HG02678 (cell line): ENCODE results near the gene CYBC1.
"Not testable (repeated sequence)": the region's sequence is repeated elsewhere in the genome, so short reads cannot be mapped to it uniquely, and the experiment has no call there.

Experiments used
- ATAC-seq: cut with Tn5 transposase; IDR thresholded peaks from one replicate; pipeline ENCODE4 v1.9.1; 2021; ENCODE audit warnings: mild to moderate bottlenecking, moderate library complexity; ENCODE audit not compliant: unreplicated experiment

CYBC1 gene

DNA sequence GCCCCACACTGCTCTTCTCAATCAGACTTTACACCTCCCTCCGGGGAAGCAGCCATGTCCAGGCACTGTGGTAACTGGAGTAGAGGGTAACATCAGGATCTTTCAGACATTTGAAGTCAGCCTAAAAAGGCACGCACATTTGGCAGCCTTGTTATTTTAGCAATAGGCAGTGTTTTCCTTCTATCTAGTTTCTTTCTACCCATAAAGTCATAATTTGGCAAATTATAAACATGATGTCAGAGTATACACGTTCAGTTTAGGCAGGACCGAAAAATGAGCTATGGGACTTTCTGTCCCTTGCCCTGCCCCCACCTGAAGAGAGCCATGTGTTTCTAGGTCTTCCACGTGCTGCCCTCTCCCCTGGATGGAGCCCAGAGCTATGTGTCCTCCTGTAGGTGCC lies 29.1 kb upstream of the CYBC1 start:
- no peak for ATAC-seq

DNA sequence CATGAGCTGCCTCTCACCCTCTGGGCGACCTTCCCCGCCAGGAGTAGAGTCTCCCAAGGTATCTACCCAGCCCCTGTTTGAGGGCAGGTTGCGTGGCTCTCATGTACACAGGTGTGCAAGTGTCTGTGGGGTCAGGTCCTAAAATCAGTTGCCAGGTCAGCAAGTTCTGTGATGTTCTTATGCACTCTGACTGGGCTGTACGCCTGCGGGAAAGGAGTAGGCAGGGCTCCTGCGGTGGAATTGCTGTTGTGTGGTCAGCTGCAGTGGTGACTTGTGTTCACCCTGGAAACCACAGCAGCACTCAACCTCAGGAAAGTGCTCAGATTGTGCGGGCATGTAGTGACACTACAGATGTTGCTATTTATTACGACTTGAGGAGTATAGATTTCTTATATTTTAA lies 27.4 kb upstream of the CYBC1 start:
- no peak for ATAC-seq

DNA sequence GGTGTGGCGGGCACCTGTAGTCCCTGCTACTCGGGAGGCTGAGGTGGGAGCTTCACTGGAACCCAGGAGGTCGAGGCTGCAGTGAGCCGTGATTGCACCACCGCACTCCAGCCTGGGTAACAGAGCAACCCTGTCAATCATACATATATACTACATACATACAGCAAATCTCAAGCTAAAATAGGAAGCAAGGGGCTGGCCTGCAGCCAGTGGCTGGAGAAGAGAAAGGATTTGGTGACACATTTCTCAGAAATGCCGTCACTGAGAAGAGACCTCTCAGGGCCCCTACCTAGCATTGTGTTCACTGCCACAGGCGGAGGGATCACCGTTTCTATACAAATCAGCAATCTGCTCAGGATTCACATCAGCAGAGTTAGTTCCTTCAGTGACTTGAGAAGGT lies 24.9 kb upstream of the CYBC1 start:
- no peak for ATAC-seq

DNA sequence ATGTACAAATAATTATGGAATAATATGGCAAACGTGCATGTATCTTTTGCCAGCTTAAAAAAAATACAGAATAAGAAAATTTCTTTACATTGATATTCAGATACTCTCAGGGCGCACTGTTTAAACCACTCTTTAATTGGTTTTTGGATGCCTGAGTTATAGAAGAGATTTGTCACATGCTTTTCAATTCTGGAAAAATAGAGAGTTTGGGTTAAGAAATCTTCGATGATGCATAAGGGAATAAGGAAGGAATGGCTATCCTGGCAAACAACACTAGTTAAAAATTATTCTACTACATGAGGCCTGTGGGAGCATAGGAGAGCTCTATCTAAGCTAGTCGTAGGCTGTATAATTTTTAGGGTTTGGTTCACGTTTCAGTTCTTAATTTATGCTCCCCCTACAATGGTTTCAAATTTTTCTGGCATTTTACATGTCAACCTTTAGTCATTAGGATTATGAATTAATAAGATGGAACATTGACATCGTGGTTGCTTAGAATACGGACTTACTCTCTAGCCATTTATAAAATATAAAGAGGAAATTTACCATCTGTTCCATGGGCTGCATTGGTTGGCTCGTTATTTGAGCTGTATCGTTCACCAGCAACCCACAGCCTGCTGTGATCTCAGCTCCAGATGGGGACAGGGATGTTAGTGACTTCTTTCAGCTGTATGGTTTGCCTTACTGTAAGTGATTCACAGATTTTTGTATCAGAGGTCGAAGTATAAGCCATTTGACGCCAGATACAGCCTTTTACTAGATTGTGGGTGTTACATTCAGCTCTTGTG lies 23.9 kb upstream of the CYBC1 start:
- ATAC-seq = no peak

DNA sequence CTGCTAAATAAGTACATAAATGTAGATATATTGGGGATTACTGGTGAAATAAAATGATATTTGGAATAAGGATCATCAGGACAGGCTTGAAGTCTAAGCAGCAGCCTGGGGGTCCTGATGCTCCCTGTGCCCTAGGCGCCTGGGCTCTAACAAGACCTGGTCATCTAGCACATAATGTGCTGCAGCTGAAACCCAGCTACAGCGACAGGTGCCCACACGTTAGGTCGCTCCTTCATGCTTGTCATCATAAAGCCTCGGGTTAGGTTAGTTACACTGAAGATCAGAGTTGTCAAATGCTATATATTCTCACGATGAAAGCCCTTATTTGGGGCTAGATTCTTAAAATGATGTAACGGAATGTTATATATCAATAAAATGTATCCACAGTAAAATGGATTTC lies 19.5 kb upstream of the CYBC1 start:
- ATAC-seq = no peak

DNA sequence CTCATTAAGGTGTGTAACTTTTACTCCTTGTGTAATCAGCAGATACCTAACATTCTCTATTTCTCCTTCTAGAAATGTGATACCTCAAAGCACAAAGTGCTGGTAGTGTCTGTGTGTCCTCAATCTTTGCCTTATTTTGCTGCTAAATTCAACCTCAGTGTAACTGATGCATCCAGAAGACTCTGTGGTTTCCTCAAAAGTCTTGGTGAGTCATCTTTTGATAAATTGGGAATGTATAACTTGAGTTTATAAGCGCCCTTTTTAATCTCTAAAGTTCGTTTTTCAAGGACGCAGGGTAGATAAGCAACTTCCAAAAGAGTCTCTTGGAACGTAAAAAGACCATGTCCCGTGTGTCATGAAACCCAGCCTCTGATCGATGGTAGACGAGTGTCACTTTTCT lies 18.1 kb upstream of the CYBC1 start:
- ATAC-seq = no peak

DNA sequence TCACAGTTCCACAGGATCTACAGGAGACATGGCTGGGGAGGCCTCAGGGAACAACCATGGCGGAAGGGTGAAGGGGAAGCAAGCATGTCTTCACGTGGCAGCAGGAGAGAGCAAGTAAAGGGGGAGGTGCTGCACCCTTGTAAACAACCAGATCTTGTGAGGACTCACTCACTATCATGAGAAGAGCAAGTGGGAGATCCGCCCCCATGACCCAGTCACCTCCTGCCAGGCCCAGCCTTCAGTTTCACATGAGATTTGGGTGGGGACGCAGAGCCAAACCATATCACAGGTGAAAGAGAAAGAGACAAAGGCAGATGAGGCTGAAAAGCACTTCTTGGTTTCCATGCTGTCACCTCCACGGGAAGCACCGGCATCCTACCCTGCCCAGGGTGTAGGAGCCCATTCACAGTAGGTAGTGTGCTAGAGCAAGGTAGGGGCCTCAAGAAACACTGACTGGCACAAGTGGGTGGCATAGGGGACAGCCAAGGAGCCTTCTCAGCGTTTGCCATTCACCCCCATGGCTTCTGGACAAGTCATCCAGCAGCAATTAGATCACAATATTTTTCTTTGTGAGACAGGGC lies 14.6 kb upstream of the CYBC1 start:
- no peak for ATAC-seq

DNA sequence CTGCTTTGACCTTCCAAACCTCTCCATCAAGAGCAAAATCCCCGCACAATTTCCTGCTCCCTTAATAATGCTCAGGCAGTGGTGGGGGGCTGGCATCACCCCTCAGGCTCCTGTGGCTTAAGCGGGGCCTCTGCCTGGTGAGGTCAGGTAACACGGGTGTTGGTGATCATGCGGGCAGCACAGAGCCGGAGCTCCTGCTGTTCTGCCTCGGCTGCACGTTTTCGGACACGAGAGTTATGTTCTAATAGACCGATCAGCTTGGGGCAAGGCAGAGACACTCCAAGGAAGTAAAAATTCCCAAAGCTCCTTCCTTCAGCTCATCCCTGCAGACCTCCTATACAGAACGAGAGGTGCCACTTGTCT lies 14.0 kb upstream of the CYBC1 start:
- no peak for ATAC-seq

DNA sequence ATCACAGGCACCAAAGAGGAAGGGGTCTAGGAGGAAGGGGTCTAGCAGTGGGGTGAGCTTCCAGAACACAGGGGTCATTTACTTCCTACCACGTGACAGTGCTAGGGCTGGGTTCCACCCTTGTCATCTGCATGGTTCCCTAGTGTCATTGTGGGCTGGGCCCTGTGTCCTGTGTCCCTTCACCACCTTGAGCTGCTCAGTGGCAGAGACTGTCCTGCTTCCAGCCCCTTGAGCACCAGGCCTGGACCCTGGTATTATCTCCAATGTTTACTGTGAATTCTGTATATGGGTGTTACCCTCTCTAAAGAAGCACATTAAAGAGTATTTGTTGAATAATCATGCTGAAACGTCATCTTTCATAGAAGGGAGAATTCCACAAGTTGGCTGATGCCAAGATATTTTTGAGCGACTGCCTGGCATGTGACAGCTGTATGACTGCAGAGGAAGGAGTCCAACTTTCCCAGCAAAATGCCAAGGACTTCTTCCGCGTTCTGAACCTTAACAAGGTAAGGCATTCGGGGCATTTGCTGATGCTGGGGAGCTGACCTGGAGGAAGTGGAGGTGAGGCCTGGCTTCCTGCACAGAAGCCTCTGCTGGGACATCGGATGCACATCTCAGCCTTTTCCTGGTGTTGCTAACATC lies 13.5 kb upstream of the CYBC1 start:
- ATAC-seq = no peak

DNA sequence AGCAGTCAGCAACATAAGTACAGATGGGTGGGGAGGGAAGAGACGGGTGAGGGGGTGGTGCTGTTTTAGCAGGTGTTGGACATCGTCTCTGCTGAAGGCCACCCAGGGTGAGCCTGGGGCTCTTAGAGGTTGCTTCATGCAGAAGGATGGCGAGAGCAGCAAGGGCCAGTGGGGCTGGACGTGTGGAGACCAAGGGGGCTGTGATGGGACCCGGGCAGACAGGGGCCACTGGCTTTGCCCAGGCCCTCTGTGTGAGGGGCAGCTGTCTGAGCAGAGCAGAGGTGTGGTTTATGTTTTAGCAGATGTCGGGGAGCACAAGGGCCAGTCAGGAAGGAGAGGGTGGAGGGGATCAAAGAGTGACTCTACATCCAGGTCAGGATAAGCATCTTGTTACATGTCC lies 12.8 kb upstream of the CYBC1 start:
- ATAC-seq = no peak

DNA sequence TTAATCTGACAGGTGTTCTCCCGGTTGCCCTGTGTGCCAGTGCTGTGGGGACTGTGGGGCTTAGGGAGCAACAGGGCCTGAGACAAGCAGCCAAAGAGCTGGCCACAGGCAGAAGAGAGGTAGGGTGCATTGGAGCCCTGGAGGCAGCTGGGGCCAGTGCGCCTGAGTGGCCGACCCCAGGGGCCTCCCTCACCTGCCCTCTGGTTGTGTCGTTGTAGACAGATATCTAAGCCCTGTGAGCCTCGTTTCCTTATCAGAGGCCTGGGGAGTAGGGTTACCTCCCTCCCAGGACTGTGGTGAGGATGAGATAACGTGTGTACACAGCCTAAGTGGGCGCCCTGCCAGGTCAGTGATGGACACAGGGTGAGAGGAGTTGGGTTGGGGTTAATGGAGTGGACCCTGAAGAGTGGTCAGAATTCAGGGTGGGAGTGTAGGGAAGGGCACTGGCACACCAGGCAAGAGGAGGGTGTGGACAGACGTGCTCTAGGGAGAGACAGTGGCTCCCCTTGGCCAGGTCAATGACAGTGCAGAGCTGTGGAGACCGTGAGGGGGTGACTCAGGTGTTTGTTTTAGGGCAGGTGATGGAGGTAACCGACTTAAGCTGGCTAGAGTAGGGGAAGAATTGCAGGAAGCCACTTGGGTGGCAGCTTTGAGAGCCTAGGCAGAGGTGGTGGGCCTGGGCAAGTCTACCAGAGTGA lies 11.4 kb upstream of the CYBC1 start:
- no peak for ATAC-seq

DNA sequence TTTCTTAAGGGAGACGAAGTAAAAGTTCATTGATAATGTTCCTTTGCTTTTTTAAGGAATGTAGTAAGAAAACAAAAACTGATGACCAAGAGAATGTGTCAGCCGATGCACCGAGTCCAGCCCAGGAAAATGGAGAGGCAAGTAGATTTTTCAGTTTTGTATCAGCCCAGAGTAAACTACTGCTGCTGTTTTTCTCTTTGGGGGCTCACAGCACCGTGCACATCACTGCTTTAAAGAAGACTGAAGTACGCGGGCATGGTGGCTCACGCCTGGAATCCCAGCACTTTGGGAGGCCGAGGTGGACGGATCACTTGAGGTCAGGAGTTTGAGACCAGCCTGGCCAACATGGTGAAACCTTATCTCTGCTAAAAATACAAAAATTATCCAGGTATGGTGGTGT lies 9.4 kb upstream of the CYBC1 start:
- not testable (repeated sequence) for ATAC-seq

DNA sequence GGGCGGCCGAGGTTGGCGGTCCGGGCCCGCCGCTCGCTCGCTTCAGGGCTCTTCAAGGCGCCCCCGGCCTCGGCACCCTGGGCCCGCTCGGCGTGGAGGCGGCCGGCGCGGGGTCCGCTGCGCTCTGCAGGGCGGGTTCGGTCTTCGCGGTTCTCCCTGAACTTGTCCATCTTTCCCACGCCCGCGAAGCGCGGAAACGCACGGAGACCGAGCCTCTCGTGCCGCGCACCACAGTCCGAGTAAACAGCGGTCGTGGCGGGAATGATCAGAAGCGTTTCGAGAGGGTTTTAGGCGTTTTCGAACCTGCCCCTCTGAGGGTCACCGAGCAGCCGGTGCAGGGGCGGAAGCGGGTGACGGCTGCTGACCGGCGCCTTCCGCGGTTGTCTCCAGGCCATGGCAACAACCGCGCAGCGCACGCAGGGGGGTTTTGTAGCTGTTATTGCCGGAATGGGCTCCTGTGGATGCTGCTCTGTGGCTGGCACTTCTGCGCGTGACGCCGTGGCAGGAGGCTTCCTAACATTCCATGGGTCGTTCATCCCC lies 8.4 kb upstream of the CYBC1 start:
- no peak for ATAC-seq

DNA sequence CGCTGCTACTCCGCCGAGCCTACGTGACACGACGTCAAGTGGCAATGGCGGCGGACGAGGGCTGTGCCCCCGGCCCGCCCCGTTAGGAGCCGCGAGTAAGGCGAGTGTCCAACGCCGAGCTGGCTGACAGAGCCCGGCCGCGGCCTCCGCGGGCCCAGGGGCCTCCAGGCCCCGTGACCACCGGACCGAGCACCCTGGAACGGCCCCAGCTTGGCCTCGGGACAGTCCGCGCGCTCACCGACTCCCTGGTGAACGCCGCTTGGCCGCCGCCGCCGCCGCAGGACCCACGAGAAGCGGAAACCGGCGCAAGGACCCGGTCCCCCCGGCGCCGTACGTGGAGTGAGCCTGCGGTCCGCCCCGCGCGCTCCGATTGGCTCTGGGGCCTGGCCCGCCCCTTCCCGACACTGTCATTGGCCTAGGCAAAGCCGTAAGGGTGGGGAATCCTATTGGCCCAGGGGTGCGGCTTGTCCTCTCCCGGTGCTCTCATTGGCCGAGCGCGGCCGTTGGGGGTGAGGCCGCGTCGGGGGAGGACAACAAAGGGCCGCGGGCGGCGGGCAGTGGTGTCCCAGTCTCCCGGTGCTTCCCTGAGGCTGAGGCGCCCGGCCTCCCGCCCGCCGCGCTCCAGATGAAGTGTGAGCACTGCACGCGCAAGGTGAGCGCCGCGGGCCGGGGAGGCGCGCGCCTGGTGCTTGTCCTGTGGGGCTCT lies 7.8 kb upstream of the CYBC1 start, which contains the start of gene NARF:
NARF (plus strand) TSS at position 563 of the 706 bp plus-strand sequence; CDS start at position 626, 63 bp downstream.
- ATAC-seq = peak; percentile 92

DNA sequence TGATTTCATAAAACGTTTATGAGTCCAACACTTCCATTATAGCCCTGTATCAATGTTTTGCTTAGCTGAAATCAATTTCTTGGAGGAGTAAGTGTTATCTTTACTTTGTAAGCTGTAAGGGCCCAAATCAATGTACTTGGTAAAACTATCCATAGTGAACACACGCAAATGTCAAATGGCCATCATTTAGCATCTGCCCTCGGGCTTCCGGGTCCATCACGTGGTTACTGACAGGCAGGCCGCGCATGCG lies 7.3 kb upstream of the CYBC1 start:
- no peak for ATAC-seq

DNA sequence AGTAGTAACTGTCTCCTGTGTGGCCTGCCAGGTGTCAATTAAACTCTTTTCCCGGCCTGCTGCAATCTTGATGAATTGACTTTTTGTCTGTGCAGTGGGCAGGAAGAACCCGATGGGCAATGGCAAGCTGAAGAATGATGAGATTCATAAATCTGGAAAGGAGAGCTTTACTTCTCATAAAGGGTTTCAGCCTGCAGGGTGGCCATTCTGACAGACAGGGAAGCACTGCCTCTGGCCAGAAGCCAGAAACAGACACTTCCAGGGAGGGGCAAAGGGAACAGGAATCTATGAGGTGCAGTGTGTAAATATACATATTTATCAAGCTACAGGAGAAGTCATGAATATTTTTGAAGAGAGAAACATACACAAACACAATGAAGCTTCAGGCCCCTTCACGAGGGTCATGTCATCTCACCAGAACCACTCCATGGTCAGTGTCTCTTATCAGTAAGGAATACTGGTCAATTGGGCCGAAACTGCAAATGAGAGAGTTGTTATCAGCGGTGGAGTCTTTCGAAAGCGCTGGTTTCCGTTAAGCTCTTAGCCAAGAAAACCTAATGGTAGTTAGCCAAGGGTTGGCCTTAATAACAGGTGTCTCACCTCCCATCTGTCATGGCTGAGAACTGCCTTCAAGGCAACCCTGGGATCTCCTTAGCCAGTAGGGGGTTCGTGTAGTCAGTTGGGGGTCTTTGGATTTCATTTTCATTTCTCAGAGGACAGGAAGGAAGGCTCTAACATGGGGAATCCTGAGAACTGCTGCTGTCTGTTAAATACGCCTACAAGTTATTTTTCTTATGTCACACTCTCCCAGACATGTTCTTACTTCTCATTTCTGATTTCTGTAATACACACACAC lies 6.7 kb upstream of the CYBC1 start:
- ATAC-seq = no peak

DNA sequence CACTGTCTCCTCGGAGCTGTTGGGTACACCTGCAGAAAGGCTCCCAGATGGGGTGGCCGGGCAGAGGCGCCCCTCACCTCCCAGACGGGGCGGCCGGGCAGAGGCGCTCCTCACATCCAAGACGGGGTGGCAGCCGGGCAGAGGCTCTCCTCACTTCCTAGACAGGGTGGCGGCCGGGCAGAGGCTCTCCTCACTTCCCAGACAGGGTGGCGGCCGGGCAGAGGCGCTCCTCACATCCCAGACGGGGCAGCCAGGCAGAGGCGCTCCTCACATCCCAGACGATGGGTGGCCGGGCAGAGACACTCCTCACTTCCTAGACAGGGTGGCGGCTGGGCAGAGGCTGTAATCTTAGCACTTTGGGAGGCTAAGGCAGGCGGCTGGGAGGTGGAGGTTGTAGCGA lies 3.2 kb upstream of the CYBC1 start:
- not testable (repeated sequence) for ATAC-seq

DNA sequence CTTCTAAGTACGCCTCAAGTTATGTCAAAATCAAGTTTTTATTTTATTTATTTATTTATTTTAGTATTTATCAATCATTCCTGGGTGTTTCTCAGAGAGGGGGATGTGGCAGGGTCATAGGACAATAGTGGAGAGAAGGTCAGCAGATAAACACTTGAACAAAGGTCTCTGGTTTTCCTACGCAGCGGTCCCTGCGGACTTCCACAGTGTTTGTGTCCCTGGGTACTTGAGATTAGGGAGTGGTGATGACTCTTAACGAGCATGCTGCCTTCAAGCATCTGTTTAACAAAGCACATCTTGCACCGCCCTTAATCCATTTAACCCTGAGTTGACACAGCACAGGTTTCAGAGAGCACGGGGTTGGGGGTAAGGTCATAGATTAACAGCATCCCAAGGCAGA lies 2.6 kb upstream of the CYBC1 start:
- not testable (repeated sequence) for ATAC-seq

DNA sequence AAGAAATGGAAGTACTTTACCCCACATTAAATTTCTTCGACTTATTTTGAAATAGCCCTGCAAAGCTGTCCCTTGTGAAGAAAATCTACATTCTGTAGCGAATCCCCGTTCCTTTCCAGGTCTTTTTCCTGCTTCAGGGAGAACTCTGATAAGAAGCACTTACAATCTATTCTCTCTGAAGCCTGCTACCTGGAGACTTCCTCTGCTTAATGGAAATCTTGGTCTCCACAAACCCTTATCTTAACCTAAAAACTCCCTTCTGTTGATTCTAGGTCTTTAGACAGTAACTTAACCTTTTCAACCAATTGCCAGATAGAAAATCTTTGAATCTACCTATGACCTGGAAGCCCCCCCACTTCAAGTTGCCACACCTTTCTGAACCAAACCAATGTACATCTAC lies 1.6 kb upstream of the CYBC1 start:
- no peak for ATAC-seq

DNA sequence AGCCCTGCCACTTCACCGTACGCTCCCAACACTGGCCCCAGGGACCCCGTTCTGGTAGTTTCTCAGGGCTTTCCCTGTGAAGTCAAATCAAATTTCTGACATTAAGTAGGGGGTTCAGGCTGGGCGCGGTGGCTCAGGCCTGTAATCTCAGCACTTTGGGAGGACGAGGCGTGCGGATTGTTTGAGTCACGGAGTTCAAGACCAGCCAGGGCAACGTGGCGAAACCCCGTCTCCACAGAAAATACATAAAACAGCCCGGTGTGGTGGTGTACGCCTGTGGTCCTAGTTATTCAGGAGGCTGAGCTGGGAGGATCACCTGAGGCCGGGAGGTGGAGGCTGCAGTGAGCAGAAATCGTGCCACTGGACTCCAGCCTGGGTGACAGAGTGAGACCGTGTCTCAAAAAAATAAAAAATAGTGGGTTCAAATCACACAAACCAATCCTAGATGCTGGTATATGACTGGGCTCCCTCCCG lies 632 bp downstream of the CYBC1 start:
- ATAC-seq = no peak
